DOHH2 (cell line): ENCODE results near the gene PTPN4.

Experiments used
- H3F3A ChIP-seq: fragments of 200-600 bp; sonication (generic), shearing (Covaris generic); 2 replicates; pipeline ENCODE4 v1.6.0; 2016; ENCODE audit warnings: antibody characterized with exemption, mild to moderate bottlenecking; ENCODE audit not compliant: control insufficient read depth, insufficient read depth
- H3K27ac ChIP-seq: fragments of 200-600 bp; sonication (generic); 2 replicates; pipeline ENCODE4 v1.5.1; 2014; ENCODE audit warnings: low read depth, mild to moderate bottlenecking, low read length, moderate library complexity
- H3K27me3 ChIP-seq: fragments of 200-600 bp; sonication (generic); 2 replicates; pipeline ENCODE4 v1.6.1; 2014; ENCODE audit warnings: mild to moderate bottlenecking, low read length, mixed read lengths; ENCODE audit not compliant: control insufficient read depth
- H3K36me3 ChIP-seq: fragments of 200-600 bp; sonication (generic); 2 replicates; pipeline ENCODE4 v1.6.1; 2014; ENCODE audit warnings: mild to moderate bottlenecking, low read length, moderate library complexity, mixed read lengths; ENCODE audit not compliant: control insufficient read depth
- H3K4me1 ChIP-seq: fragments of 200-600 bp; sonication (generic); 2 replicates; pipeline ENCODE4 v1.6.1; 2014; ENCODE audit warnings: mild to moderate bottlenecking, low read length, mixed read lengths; ENCODE audit not compliant: control insufficient read depth
- H3K4me2 ChIP-seq: fragments of 200-600 bp; sonication (generic); 2 replicates; pipeline ENCODE4 v1.6.0; 2014; ENCODE audit warnings: mild to moderate bottlenecking, low read length, moderate library complexity
- H3K4me3 ChIP-seq: fragments of 200-600 bp; sonication (generic); 2 replicates; pipeline ENCODE4 v1.5.1; 2014; ENCODE audit warnings: mild to moderate bottlenecking, low read length, mixed read lengths
- H3K79me2 ChIP-seq: fragments of 200-600 bp; sonication (generic); 2 replicates; pipeline ENCODE4 v1.6.1; 2014; ENCODE audit warnings: mild to moderate bottlenecking, low read length, mixed read lengths; ENCODE audit not compliant: control insufficient read depth
- H3K9me2 ChIP-seq: fragments of 200-600 bp; sonication (generic); replicated peaks from 2 replicates; pipeline ENCODE4 v1.6.1; 2014; ENCODE audit warnings: mild to moderate bottlenecking, low read length, mixed read lengths; ENCODE audit not compliant: control insufficient read depth
- H3K9me3 ChIP-seq: fragments of 200-600 bp; sonication (generic); 2 replicates; pipeline ENCODE4 v1.6.1; 2014; ENCODE audit warnings: antibody characterized with exemption, low read length, mixed read lengths; ENCODE audit not compliant: control insufficient read depth, insufficient read depth
- H4K20me1 ChIP-seq: fragments of 200-600 bp; sonication (generic); 2 replicates; pipeline ENCODE4 v1.6.0; 2014; ENCODE audit warnings: low read depth, mild to moderate bottlenecking, antibody characterized with exemption, low read length, moderate library complexity; ENCODE audit not compliant: control insufficient read depth, insufficient read depth
- EZH2phosphoT487 ChIP-seq: fragments of 200-600 bp; sonication (generic); IDR thresholded peaks from 2 replicates; pipeline ENCODE4 v1.6.1; 2017; ENCODE audit warnings: borderline replicate concordance, mild to moderate bottlenecking, antibody characterized with exemption, low read length, moderate library complexity, mixed read lengths
- TF ChIP-seq, protein P1 (sequence below): fragments of 200-600 bp; sonication (generic); IDR thresholded peaks from one replicate; pipeline ENCODE4 v1.5.1; 2014; ENCODE audit warnings: antibody characterized with exemption, mild to moderate bottlenecking, low read depth, low read length; ENCODE audit not compliant: poor library complexity, severe bottlenecking

The PTPN4 gene

DNA sequence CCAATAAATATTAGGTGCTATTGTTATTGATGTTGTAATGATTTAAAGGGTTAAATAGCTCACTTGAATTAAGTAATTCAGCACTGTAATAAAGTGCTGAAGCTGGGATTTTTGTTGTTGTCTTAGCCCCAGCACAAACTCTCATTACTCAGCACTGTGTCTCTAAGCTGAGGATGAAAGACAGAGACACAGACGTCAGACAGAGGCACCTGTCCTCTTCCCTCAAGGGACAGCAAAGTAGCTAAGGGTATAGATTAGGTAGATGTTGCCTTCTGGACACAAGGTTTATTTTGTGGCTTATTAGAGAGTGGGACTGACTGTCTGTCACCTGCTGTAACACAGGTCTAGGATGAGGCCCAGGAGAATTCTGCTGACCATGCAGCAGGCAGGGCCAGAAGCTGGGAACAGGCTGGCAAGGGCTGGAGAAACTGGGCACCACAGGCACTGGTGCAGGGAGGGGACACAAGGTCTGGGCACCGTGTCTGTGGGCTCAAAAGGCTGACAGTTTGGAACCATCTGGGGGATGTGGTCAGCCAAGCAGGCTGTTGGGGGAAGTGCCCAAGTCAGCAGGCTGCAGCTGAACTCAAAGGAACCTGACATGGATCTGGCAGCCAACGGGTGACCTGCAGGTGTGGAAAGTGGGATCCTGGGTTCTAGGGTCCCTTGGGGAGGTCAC, 20.0 kb upstream of the PTPN4 start:
- TF ChIP-seq EZH2phosphoT487, result no peak
- TF ChIP-seq, protein P1, sequence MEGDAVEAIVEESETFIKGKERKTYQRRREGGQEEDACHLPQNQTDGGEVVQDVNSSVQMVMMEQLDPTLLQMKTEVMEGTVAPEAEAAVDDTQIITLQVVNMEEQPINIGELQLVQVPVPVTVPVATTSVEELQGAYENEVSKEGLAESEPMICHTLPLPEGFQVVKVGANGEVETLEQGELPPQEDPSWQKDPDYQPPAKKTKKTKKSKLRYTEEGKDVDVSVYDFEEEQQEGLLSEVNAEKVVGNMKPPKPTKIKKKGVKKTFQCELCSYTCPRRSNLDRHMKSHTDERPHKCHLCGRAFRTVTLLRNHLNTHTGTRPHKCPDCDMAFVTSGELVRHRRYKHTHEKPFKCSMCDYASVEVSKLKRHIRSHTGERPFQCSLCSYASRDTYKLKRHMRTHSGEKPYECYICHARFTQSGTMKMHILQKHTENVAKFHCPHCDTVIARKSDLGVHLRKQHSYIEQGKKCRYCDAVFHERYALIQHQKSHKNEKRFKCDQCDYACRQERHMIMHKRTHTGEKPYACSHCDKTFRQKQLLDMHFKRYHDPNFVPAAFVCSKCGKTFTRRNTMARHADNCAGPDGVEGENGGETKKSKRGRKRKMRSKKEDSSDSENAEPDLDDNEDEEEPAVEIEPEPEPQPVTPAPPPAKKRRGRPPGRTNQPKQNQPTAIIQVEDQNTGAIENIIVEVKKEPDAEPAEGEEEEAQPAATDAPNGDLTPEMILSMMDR, result no peak
- Histone ChIP-seq H3K4me3 (no peak overlapping the region), H3K27me3 (peaks cover 9% of the 10 kb centered on the region), H3K27ac (no peak overlapping the region), H3K4me1 (no peaks in the 10 kb centered on the region), H3K9me2 (no peaks in the 10 kb centered on the region), H3K4me2 (no peak overlapping the region), H3F3A (no peaks in the 10 kb centered on the region), H4K20me1 (no peaks in the 10 kb centered on the region), H3K36me3 (no peaks in the 10 kb centered on the region), H3K79me2 (no peaks in the 10 kb centered on the region), H3K9me3 (no peaks in the 10 kb centered on the region)

- Histone ChIP-seq H3K27ac (no peak overlapping the region), H3K4me2 (no peak overlapping the region), H3K4me1 (no peaks in the 10 kb centered on the region), H3K9me3 (no peaks in the 10 kb centered on the region), H3K27me3 (peaks cover 15% of the 10 kb centered on the region), H3K36me3 (no peaks in the 10 kb centered on the region), H4K20me1 (no peaks in the 10 kb centered on the region), H3K4me3 (no peak overlapping the region), H3K79me2 (no peaks in the 10 kb centered on the region), H3K9me2 (no peaks in the 10 kb centered on the region), H3F3A (no peaks in the 10 kb centered on the region)
- TF ChIP-seq, protein P1, result no peak
- no peak for TF ChIP-seq EZH2phosphoT487
Measured at GRCh38 chr2:119741001-119741400, 18.7 kb upstream of the PTPN4 start.

DNA sequence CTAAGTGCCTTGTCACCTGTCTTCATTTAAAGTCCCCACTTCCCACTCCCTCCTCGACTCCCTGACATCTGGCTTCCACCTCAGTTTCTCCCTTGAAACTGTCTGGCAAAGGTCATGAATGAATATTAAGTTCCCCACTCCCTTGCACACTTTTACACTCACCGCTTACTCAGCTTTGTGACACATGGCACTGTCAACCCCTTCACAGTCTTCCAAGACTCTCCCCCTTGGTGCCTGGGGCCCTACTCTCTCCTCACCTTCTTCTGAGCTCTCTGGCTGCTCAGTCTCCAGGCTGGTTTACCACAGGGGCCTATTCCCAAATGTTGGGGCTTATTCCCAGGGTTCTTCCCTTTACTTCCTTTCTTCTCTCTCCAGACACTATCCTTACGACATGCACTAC, 17.9 kb upstream of the PTPN4 start:
- no peaks in the 10 kb centered on the region for H3K36me3 ChIP-seq
- no peaks in the 10 kb centered on the region for H3K79me2 ChIP-seq
- TF ChIP-seq, protein P1, result no peak
- no peak for TF ChIP-seq EZH2phosphoT487
- H3K27ac ChIP-seq, result no peak overlapping the region
- no peaks in the 10 kb centered on the region for H4K20me1 ChIP-seq
- H3F3A ChIP-seq, result no peaks in the 10 kb centered on the region
- no peak overlapping the region for H3K4me2 ChIP-seq
- H3K27me3 ChIP-seq, result peaks cover 12% of the 10 kb centered on the region
- H3K4me3 ChIP-seq, result no peak overlapping the region
- H3K9me2 ChIP-seq, result no peaks in the 10 kb centered on the region
- H3K9me3 ChIP-seq, result no peaks in the 10 kb centered on the region
- no peaks in the 10 kb centered on the region for H3K4me1 ChIP-seq
